Left lung (tissue), 10 donors: Measurements from ENCODE around the gene SLF2. TPM values are rescaled to one million over a fixed set of nuclear protein-coding genes. Genes with fewer than 3 reads are reported as not detected.

ENCODE experiments used
- ATAC-seq: fragments of 200-7000 bp; cut with Tn5 transposase; one replicate; pipeline ENCODE4 v1.9.1; 2020; ENCODE audit warnings: moderate library complexity
- DNase-seq, 4 donors: peaks; one replicate each; pipeline ENCODE4 v3.0.0-alpha.2; 2013 to 2020
- H3K27ac ChIP-seq, 2 donors: fragments of 200-600 bp; sonication (generic) in 1 of 2; one replicate each; pipeline versions ENCODE4 v1.5.0 to v1.8.0; 2020 to 2021
- H3K27me3 ChIP-seq, 2 donors: fragments of 200-600 bp; sonication (generic) in 1 of 2; one replicate each; pipeline versions ENCODE4 v1.5.0 to v1.8.0; 2020 to 2021
- H3K36me3 ChIP-seq, 2 donors: fragments of 200-600 bp; sonication (generic) in 1 of 2; one replicate each; pipeline versions ENCODE4 v1.5.0 to v1.8.0; 2020 to 2021
- H3K4me1 ChIP-seq, 2 donors: fragments of 200-600 bp; one replicate each; pipeline ENCODE4 v1.8.0; 2021
- H3K4me3 ChIP-seq, 2 donors: fragments of 200-600 bp; sonication (generic) in 1 of 2; one replicate each; pipeline versions ENCODE4 v1.5.0 to v1.8.0; 2020 to 2021; ENCODE audit warnings: mild to moderate bottlenecking in 1 of 2
- H3K9me3 ChIP-seq, 2 donors: fragments of 200-600 bp; sonication (generic) in 1 of 2; one replicate each; pipeline versions ENCODE4 v1.5.0 to v1.8.0; 2020 to 2021
- intact Hi-C, 2 donors: fragments of 100-400 bp; cut with DNase I; formaldehyde crosslinking; loops; one replicate each; pipeline versions ENCODE4 v1.11.2 to v1.14.2; 2022
- polyA plus RNA-seq, 6 donors: library from polyadenylated mRNA; unstranded; fragments of 120-200 nt; gene quantifications; one replicate each; pipeline ENCODE4 v1.2.1, GENCODE V29; 2013; ENCODE audit not compliant: insufficient read length in 6 of 6
- total RNA-seq, 2 donors: library from RNA; stranded (reverse); fragmentation: NEBNext Ultra II Directional; extraction: Animal tissue kit (Norgen Biotek cat#: 25700); gene quantifications; one replicate each; pipeline ENCODE4 v1.2.1, GENCODE V29; 2021
- TF ChIP-seq, protein P1 (sequence below), 2 donors: fragments of 200-600 bp; sonication (generic) in 1 of 2; IDR thresholded peaks; one replicate each; pipeline versions ENCODE4 v1.5.0 to v1.8.0; 2021; ENCODE audit warnings: antibody characterized with exemption in 2 of 2
- donor health status: DM: no; HTN: yes; CAD: no.
- donor health status: DM: no; HTN: no; CAD: no.

The SLF2 gene
- total and polyA plus RNA-seq, 8 donors, result 26.4 to 70.7 (median 60.4) TPM

DNA sequence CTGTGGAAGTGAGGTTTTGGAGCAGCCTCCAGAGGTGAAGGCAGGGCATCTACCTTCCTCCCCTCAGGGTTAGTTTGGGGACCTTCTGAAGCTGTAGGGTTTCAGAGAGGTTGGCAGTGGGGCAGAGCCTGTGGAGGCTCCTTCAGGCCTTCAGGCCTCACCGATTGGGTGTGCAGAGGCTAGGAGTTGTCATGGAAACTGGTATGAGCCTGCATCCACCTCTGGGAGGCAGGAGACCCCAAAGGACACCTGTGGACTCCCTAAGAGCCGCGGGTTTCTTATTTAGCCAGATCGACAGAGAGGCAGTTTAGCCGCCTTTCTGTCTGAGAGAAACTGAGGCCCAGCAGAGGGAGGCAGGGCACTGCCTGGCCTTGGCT is 88.9 kb downstream of the SLF2 start:
- Histone ChIP-seq H3K36me3 (peaks cover 3 to 43% of the 10 kb centered on the region in 2 donors), H3K27ac (peak overlapping the region; percentile 94 to 100), H3K27me3 (no peaks in the 10 kb centered on the region), H3K9me3 (no peaks in the 10 kb centered on the region), H3K4me3 (peak overlapping the region in 1 of 2 donors; percentile 90), H3K4me1 (peaks cover 24 to 46% of the 10 kb centered on the region in 2 donors)
- intact Hi-C loops, result no loop called here
- TF ChIP-seq, protein P1, sequence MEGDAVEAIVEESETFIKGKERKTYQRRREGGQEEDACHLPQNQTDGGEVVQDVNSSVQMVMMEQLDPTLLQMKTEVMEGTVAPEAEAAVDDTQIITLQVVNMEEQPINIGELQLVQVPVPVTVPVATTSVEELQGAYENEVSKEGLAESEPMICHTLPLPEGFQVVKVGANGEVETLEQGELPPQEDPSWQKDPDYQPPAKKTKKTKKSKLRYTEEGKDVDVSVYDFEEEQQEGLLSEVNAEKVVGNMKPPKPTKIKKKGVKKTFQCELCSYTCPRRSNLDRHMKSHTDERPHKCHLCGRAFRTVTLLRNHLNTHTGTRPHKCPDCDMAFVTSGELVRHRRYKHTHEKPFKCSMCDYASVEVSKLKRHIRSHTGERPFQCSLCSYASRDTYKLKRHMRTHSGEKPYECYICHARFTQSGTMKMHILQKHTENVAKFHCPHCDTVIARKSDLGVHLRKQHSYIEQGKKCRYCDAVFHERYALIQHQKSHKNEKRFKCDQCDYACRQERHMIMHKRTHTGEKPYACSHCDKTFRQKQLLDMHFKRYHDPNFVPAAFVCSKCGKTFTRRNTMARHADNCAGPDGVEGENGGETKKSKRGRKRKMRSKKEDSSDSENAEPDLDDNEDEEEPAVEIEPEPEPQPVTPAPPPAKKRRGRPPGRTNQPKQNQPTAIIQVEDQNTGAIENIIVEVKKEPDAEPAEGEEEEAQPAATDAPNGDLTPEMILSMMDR (IDR thresholded peaks at IDR 0.05), result no peak
- peak in 1 of 4 donors; percentile 2 for DNase-seq
- ATAC-seq, result no peak

DNA sequence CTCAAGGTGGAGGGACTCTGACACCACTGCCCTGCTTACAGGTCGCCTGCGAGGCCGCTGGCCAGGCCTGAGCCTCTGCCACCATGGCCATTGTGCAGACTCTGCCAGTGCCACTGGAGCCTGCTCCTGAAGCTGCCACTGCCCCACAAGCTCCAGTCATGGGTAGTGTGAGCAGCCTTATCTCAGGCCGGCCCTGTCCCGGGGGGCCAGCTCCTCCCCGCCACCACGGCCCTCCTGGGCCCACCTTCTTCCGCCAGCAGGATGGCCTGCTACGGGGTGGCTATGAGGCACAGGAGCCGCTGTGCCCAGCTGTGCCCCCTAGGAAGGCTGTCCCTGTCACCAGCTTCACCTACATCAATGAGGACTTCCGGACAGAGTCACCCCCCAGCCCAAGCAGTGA is 89.7 kb downstream of the SLF2 start:
- Histone ChIP-seq H3K9me3 (no peaks in the 10 kb centered on the region), H3K27me3 (no peaks in the 10 kb centered on the region), H3K4me3 (no peak overlapping the region), H3K4me1 (peaks cover 22 to 47% of the 10 kb centered on the region in 2 donors), H3K27ac (peak overlapping the region; percentile 94 to 100), H3K36me3 (peaks cover 3 to 52% of the 10 kb centered on the region in 2 donors)
- ATAC-seq, result no peak
- intact Hi-C loops, result no loop called here
- peak in 1 of 4 donors; percentile 61 for DNase-seq
- TF ChIP-seq, protein P1 (IDR thresholded peaks at IDR 0.05), result no peak

DNA sequence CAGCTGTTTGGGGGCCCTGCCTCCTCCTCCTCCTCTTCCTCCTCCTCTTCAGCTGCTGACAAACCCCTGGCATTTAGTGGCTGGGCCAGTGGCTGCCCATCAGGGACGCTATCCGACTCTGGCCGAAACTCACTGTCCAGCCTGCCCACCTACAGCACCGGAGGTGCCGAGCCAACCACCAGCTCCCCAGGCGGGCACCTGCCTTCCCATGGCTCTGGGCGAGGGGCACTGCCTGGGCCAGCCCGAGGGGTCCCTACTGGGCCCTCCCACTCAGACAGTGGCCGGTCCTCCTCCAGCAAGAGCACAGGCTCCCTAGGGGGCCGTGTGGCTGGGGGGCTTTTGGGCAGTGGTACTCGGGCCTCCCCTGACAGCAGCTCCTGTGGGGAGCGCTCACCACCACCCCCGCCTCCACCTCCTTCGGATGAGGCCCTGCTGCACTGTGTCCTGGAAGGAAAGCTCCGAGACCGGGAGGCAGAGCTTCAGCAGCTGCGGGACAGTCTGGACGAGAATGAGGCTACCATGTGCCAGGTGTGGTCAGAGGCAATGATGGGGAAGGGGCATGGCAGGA is 91.0 kb downstream of the SLF2 start:
- Histone ChIP-seq H3K27me3 (no peaks in the 10 kb centered on the region), H3K4me3 (no peak overlapping the region), H3K36me3 (peaks cover 3 to 52% of the 10 kb centered on the region in 2 donors), H3K4me1 (peaks cover 22 to 40% of the 10 kb centered on the region in 2 donors), H3K27ac (no peak overlapping the region), H3K9me3 (no peaks in the 10 kb centered on the region)
- intact Hi-C loops, result no loop called here
- TF ChIP-seq, protein P1 (IDR thresholded peaks at IDR 0.05), result no peak
- peak in 1 of 4 donors; percentile 76 for DNase-seq
- no peak for ATAC-seq

DNA sequence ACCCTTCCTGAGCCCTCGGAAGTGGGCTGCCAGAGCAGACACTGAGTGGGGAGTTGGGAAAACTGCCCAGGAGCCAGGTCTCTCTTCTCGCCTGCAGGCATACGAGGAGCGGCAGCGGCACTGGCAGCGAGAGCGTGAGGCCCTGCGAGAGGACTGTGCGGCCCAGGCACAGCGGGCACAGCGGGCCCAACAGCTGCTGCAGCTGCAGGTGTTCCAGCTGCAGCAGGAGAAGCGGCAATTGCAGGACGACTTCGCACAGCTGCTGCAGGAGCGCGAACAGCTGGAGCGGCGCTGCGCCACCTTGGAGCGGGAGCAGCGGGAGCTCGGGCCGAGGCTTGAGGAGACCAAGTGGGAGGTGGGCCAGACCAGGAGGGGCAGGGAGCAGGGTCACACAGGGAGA is 92.6 kb downstream of the SLF2 start:
- H3K27ac ChIP-seq, result peak overlapping the region in 1 of 2 donors; percentile 57
- H3K4me3 ChIP-seq, result no peak overlapping the region
- H3K27me3 ChIP-seq, result no peaks in the 10 kb centered on the region
- intact Hi-C loops, result no loop called here
- DNase-seq (no peak), ATAC-seq (no peak)
- TF ChIP-seq, protein P1 (IDR thresholded peaks at IDR 0.05), result no peak
- H3K36me3 ChIP-seq, result peaks cover 3 to 52% of the 10 kb centered on the region in 2 donors
- peaks cover 21 to 32% of the 10 kb centered on the region in 2 donors for H3K4me1 ChIP-seq
- H3K9me3 ChIP-seq, result no peaks in the 10 kb centered on the region

DNA sequence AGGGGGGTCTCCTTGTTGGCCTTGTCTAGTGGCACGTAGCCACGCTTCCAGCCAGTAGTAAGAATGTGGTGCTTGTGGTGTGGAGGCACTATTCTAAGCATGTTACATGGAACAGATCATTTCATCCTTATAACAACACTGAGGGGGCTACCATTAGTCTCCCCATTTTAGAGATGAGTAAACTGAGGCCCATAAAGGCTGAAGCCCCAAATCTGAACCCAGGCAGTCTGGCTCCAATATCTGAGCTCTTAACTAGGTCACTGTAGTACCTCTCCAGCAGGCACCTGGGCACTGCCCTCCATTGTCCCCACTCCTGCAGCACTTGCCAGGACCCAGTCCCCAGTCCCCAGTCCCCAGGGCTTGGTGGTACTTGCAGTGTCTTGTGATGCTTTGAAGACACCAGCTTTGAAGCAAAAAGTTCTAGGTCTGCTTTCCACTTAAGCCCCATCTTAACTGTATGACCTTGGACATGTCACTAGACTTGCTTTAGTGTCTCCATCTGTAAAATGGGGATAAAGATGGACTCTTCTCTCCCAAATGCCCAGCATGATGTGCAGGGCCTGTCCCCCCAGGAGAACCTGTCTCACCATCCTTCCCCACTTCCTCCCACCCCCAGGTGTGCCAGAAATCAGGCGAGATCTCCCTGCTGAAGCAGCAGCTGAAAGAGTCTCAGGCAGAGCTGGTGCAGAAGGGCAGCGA is 93.3 kb downstream of the SLF2 start:
- no peaks in the 10 kb centered on the region for H3K27me3 ChIP-seq
- H3K27ac ChIP-seq, result peak overlapping the region in 1 of 2 donors; percentile 57
- no peaks in the 10 kb centered on the region for H3K9me3 ChIP-seq
- ATAC-seq (no peak), DNase-seq (no peak)
- no peak overlapping the region for H3K4me3 ChIP-seq
- H3K36me3 ChIP-seq, result peaks cover 3 to 52% of the 10 kb centered on the region in 2 donors
- H3K4me1 ChIP-seq, result peaks cover 14 to 25% of the 10 kb centered on the region in 2 donors
- TF ChIP-seq, protein P1 (IDR thresholded peaks at IDR 0.05), result no peak
- intact Hi-C loops, result no loop called here
